ENCODE measurements around the gene MAD1L1.

Gene MAD1L1

GRCh38 chr7:1910827-1911226 lies 321.9 kb downstream of the MAD1L1 start:
- no peaks in the 10 kb centered on the region for H3K27me3 ChIP-seq (ENCODE audit: control insufficient read depth in 2 of 2, insufficient read depth in 2 of 2, low read length in 2 of 2)
- H3K9me3 ChIP-seq (ENCODE audit: control insufficient read depth in 2 of 2, low read length in 2 of 2), result no peaks in the 10 kb centered on the region
- no peaks in the 10 kb centered on the region for H3K36me3 ChIP-seq (ENCODE audit: control insufficient read depth in 2 of 2, insufficient read depth in 2 of 2, low read length in 2 of 2)
- no peak overlapping the region for H3K27ac ChIP-seq (ENCODE audit: low read depth in 2 of 2, low read length in 2 of 2)
- H3K4me1 ChIP-seq (ENCODE audit: control insufficient read depth in 2 of 2, insufficient read depth in 2 of 2, low read length in 2 of 2), result no peaks in the 10 kb centered on the region
- H3K4me3 ChIP-seq (ENCODE audit: low read length in 2 of 2), result no peak overlapping the region
- no peak overlapping the region for H3K9ac ChIP-seq (ENCODE audit: low read depth in 1 of 2, low read length in 2 of 2)

GRCh38 chr7:1910081-1910685 lies 322.6 kb downstream of the MAD1L1 start:
- Histone ChIP-seq H3K4me1 (ENCODE audit: control insufficient read depth in 2 of 2, insufficient read depth in 2 of 2, low read length in 2 of 2) (no peaks in the 10 kb centered on the region), H3K27me3 (ENCODE audit: control insufficient read depth in 2 of 2, insufficient read depth in 2 of 2, low read length in 2 of 2) (no peaks in the 10 kb centered on the region), H3K27ac (ENCODE audit: low read depth in 2 of 2, low read length in 2 of 2) (no peak overlapping the region), H3K9me3 (ENCODE audit: control insufficient read depth in 2 of 2, low read length in 2 of 2) (no peaks in the 10 kb centered on the region), H3K4me3 (ENCODE audit: low read length in 2 of 2) (no peak overlapping the region), H3K36me3 (ENCODE audit: control insufficient read depth in 2 of 2, insufficient read depth in 2 of 2, low read length in 2 of 2) (no peaks in the 10 kb centered on the region), H3K9ac (ENCODE audit: low read depth in 1 of 2, low read length in 2 of 2) (no peak overlapping the region)

DNA sequence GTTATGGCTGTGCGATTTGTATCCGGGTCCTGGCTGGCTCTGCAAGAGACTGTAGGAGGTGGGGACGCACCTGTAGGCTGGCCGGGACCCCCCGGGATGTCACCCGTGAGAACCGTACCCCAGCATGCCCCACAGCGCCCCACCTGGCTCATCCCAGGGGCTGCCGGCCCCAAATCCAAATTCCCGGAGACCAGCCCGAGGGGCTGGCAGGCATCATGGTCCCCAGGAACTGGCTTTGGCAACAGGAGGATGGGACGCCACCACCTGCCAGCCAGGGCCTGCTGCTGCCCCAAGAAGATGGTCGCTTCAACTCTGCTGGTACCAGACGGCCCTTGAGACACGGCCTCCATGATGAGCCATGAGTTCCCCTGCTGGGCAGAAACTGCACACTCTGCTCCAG lies 323.3 kb downstream of the MAD1L1 start:
- H3K36me3 ChIP-seq (ENCODE audit: control insufficient read depth in 2 of 2, insufficient read depth in 2 of 2, low read length in 2 of 2), result no peaks in the 10 kb centered on the region

DNA sequence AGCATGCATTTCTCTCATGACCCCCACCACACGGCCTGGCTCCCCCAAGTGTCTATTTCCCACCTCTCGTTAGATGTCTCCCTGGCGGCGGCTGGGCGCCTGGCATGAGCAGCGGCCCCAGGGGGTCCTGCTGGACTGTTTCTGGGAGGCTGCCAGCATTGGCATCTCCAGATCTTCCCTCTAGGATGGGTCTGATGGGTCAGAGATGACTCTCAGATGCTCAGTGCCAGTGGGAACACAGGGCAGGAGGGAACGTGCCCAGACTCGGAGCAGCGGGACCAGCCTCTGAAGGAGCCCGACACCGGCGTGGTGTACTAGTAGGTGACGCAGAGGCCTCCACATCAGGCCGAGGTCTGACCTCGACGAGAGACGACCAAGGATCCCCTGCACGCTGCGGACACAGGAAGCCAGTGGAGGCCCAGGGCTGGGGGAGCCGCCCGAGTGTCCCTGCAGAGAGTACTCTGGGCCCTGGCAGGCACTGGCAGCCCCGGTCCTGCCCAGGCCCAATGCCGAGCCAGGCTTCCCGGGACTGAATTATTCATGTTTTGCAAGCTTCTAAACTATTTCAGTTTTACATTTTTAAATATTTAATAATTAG lies 323.8 kb downstream of the MAD1L1 start:
- H3K4me1 ChIP-seq (ENCODE audit: control insufficient read depth in 2 of 2, insufficient read depth in 2 of 2, low read length in 2 of 2), result no peaks in the 10 kb centered on the region
- no peak overlapping the region for H3K4me3 ChIP-seq (ENCODE audit: low read length in 2 of 2)
- H3K9ac ChIP-seq (ENCODE audit: low read depth in 1 of 2, low read length in 2 of 2), result no peak overlapping the region
- no peaks in the 10 kb centered on the region for H3K27me3 ChIP-seq (ENCODE audit: control insufficient read depth in 2 of 2, insufficient read depth in 2 of 2, low read length in 2 of 2)
- H3K36me3 ChIP-seq (ENCODE audit: control insufficient read depth in 2 of 2, insufficient read depth in 2 of 2, low read length in 2 of 2), result no peaks in the 10 kb centered on the region
- H3K9me3 ChIP-seq (ENCODE audit: control insufficient read depth in 2 of 2, low read length in 2 of 2), result no peaks in the 10 kb centered on the region
- H3K27ac ChIP-seq (ENCODE audit: low read depth in 2 of 2, low read length in 2 of 2), result no peak overlapping the region

More for the DNA sequence above, 323.3 kb downstream of the MAD1L1 start:
- Histone ChIP-seq H3K4me1 (ENCODE audit: control insufficient read depth in 2 of 2, insufficient read depth in 2 of 2, low read length in 2 of 2) (no peaks in the 10 kb centered on the region), H3K9ac (ENCODE audit: low read depth in 1 of 2, low read length in 2 of 2) (no peak overlapping the region), H3K9me3 (ENCODE audit: control insufficient read depth in 2 of 2, low read length in 2 of 2) (no peaks in the 10 kb centered on the region), H3K4me3 (ENCODE audit: low read length in 2 of 2) (no peak overlapping the region), H3K27me3 (ENCODE audit: control insufficient read depth in 2 of 2, insufficient read depth in 2 of 2, low read length in 2 of 2) (no peaks in the 10 kb centered on the region), H3K27ac (ENCODE audit: low read depth in 2 of 2, low read length in 2 of 2) (no peak overlapping the region)

GRCh38 chr7:1907751-1908365 lies 324.9 kb downstream of the MAD1L1 start:
- Histone ChIP-seq H3K36me3 (ENCODE audit: control insufficient read depth in 2 of 2, insufficient read depth in 2 of 2, low read length in 2 of 2) (no peaks in the 10 kb centered on the region), H3K9me3 (ENCODE audit: control insufficient read depth in 2 of 2, low read length in 2 of 2) (no peaks in the 10 kb centered on the region), H3K27ac (ENCODE audit: low read depth in 2 of 2, low read length in 2 of 2) (no peak overlapping the region), H3K9ac (ENCODE audit: low read depth in 1 of 2, low read length in 2 of 2) (no peak overlapping the region), H3K4me1 (ENCODE audit: control insufficient read depth in 2 of 2, insufficient read depth in 2 of 2, low read length in 2 of 2) (no peaks in the 10 kb centered on the region), H3K4me3 (ENCODE audit: low read length in 2 of 2) (no peak overlapping the region), H3K27me3 (ENCODE audit: control insufficient read depth in 2 of 2, insufficient read depth in 2 of 2, low read length in 2 of 2) (no peaks in the 10 kb centered on the region)

DNA sequence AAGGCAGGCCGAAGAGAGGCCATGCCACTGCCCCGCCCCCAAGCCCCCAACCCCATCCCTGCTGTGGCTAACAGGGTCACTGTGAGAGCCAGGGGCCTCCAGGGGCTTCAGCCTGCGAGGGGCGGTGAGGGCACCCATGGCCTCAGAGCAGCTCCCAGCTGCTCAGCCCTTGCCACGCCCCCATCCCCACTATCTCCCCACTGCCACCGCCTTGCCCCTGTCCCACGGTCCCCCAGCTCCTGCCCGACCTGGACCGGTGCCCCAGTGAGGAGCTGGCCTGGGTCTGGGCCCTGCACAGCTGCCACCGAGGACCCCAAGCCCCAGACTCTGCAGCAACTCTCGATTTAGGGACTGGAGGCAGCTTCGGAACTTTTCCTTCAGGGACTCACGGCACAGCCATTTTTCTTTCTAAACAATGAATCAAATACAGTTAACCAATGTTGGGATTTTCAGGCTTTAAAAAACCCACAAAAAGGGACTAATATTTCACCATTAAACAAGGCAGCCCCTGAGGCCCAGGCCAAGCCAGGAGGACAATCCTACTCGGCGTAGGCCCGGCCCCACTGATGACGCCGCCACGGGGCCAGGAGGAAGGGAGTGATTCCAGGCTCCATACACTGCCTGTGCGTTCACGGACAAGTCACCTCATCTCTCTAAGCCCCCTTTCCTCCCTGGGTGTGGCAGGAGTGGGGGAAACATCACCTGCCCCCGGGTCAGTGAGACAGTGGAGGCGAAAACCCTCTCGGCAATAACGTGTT lies 325.6 kb downstream of the MAD1L1 start:
- Histone ChIP-seq H3K27me3 (ENCODE audit: control insufficient read depth in 2 of 2, insufficient read depth in 2 of 2, low read length in 2 of 2) (no peaks in the 10 kb centered on the region), H3K9ac (ENCODE audit: low read depth in 1 of 2, low read length in 2 of 2) (no peak overlapping the region), H3K36me3 (ENCODE audit: control insufficient read depth in 2 of 2, insufficient read depth in 2 of 2, low read length in 2 of 2) (no peaks in the 10 kb centered on the region), H3K27ac (ENCODE audit: low read depth in 2 of 2, low read length in 2 of 2) (no peak overlapping the region), H3K4me3 (ENCODE audit: low read length in 2 of 2) (no peak overlapping the region), H3K4me1 (ENCODE audit: control insufficient read depth in 2 of 2, insufficient read depth in 2 of 2, low read length in 2 of 2) (no peaks in the 10 kb centered on the region), H3K9me3 (ENCODE audit: control insufficient read depth in 2 of 2, low read length in 2 of 2) (no peaks in the 10 kb centered on the region)

GRCh38 chr7:1906087-1906830 lies 326.5 kb downstream of the MAD1L1 start:
- Histone ChIP-seq H3K27ac (ENCODE audit: low read depth in 2 of 2, low read length in 2 of 2) (no peak overlapping the region), H3K9ac (ENCODE audit: low read depth in 1 of 2, low read length in 2 of 2) (no peak overlapping the region), H3K4me3 (ENCODE audit: low read length in 2 of 2) (no peak overlapping the region), H3K36me3 (ENCODE audit: control insufficient read depth in 2 of 2, insufficient read depth in 2 of 2, low read length in 2 of 2) (no peaks in the 10 kb centered on the region), H3K9me3 (ENCODE audit: control insufficient read depth in 2 of 2, low read length in 2 of 2) (no peaks in the 10 kb centered on the region), H3K4me1 (ENCODE audit: control insufficient read depth in 2 of 2, insufficient read depth in 2 of 2, low read length in 2 of 2) (no peaks in the 10 kb centered on the region), H3K27me3 (ENCODE audit: control insufficient read depth in 2 of 2, insufficient read depth in 2 of 2, low read length in 2 of 2) (no peaks in the 10 kb centered on the region)

- Histone ChIP-seq H3K27ac (ENCODE audit: low read depth in 2 of 2, low read length in 2 of 2) (no peak overlapping the region), H3K9ac (ENCODE audit: low read depth in 1 of 2, low read length in 2 of 2) (no peak overlapping the region), H3K4me1 (ENCODE audit: control insufficient read depth in 2 of 2, insufficient read depth in 2 of 2, low read length in 2 of 2) (no peaks in the 10 kb centered on the region), H3K9me3 (ENCODE audit: control insufficient read depth in 2 of 2, low read length in 2 of 2) (no peaks in the 10 kb centered on the region), H3K27me3 (ENCODE audit: control insufficient read depth in 2 of 2, insufficient read depth in 2 of 2, low read length in 2 of 2) (no peaks in the 10 kb centered on the region), H3K4me3 (ENCODE audit: low read length in 2 of 2) (no peak overlapping the region), H3K36me3 (ENCODE audit: control insufficient read depth in 2 of 2, insufficient read depth in 2 of 2, low read length in 2 of 2) (peaks cover 3% of the 10 kb centered on the region in 2 donors)
Measured at GRCh38 chr7:1902231-1902855, 330.4 kb downstream of the MAD1L1 start.

- no peaks in the 10 kb centered on the region for H3K27me3 ChIP-seq (ENCODE audit: control insufficient read depth in 2 of 2, insufficient read depth in 2 of 2, low read length in 2 of 2)
- no peaks in the 10 kb centered on the region for H3K9me3 ChIP-seq (ENCODE audit: control insufficient read depth in 2 of 2, low read length in 2 of 2)
- no peak overlapping the region for H3K27ac ChIP-seq (ENCODE audit: low read depth in 2 of 2, low read length in 2 of 2)
- H3K9ac ChIP-seq (ENCODE audit: low read depth in 1 of 2, low read length in 2 of 2), result no peak overlapping the region
- no peaks in the 10 kb centered on the region for H3K4me1 ChIP-seq (ENCODE audit: control insufficient read depth in 2 of 2, insufficient read depth in 2 of 2, low read length in 2 of 2)
- H3K36me3 ChIP-seq (ENCODE audit: control insufficient read depth in 2 of 2, insufficient read depth in 2 of 2, low read length in 2 of 2), result peaks cover 3 to 6% of the 10 kb centered on the region in 2 donors
- no peak overlapping the region for H3K4me3 ChIP-seq (ENCODE audit: low read length in 2 of 2)
Measured at GRCh38 chr7:1901431-1902210, 331.1 kb downstream of the MAD1L1 start.

All from mucosa of rectum (tissue), 2 donors.